ENCODE results near the gene AZU1.

AZU1 gene

GRCh38 chr19:855566-856120 is 28.0 kb downstream of the AZU1 start:
- DNase-seq (ENCODE audit: low spot score), result no peak

DNA sequence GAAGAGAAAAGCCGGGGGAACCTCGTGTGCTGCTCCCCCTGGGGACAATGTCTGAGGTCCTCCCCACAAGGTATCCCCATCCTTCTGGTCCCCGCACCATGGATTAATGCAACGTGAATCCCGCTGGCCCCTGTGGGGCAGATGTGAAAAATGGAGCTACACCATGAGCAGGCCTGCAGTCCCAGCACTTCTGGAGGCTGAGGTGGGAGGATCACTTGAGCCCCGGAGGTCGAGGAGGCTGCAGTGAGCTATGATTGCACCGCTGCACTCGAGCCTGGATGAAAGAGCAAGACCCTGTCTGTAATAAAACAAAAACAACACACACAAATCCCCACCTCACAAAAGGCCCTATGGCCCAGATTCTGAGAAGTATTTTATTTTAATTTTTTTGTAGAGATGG is 30.6 kb downstream of the AZU1 start:
- no peak for DNase-seq (ENCODE audit: low spot score)

DNA sequence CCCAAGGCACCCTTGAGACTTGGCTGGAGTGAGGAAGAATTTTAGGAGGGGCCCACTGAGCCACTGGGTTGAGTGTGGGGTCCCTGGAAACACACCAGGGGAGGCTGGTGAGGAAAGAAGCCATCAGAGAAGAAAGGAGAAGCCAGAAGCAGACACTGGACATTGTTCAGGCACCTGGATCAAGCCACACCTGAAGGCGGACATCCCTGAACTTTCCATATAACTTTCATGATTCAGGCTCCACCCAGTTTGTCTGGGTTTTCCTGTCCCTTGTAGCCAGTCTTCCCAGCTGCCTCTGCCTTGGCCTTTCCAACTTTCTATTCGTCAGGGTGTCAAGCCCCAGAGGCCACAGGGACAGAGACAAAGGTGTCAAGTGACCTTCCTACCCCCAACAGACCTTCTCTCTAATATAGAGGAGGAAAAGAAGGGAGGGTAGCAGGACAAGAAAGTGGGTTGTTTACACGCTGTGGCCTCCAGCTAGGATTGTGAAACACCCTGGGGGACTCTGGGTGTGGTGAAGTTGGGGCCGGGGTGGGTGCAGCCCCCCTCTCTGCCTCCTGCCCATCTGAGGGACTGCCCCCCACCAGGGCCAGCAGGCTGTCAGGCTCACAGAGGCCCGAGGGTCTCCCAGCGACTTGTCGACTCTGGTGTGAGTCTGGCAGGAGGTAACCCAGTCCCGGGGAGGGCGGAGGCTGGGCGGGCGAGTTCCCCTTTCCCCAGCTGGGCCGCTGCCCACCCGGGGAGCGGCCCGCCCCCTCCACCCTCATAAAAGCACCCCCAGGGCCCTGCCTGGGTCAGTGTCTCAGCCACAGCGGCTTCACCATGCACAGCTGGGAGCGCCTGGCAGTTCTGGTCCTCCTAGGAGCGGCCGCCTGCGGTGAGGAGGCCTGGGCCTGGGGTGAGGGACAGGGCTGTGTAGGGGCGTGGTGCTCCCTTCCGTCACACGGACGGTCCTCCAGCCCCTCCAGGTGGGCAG is 31.5 kb downstream of the AZU1 start, which contains the start of gene CFD:
Gene CFD (plus strand): TSS at position 797 of the 976 bp plus-strand sequence. CDS start 26 bp downstream, at position 823.
- DNase-seq (ENCODE audit: low spot score), result no peak

DNA sequence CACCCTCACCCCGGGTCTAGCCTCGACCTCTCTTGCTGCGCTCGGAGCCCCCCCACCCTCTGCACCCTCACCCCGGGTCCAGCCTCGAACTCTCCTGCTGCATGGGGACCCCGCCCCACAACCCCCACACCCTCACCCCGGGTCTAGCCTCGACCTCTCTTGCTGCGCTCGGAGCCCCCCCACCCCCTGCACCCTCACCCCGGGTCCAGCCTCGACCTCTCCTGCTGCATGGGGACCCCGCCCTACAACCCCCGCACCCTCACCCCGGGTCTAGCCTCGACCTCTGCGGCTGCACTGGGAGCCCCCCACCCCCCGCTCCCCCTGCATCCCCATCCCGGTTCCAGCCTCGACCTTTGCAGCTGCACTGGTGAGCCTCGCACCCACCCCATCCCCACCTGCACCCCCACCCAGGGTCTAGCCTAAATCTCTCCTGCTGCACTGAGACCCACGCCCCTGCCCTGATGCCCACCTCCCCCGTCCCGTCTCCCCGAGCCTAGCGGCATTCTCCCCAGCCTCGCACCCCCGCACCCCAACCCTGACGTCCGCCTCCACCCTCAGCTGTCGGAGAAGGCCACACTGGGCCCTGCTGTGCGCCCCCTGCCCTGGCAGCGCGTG is 33.6 kb downstream of the AZU1 start:
- DNase-seq (ENCODE audit: low spot score), result no peak

- DNase-seq (ENCODE audit: low spot score), result peak; percentile 93
These were observed 34.3 kb downstream of the AZU1 start for GRCh38 chr19:861756-862580.

GRCh38 chr19:862581-863314 is 35.1 kb downstream of the AZU1 start:
- peak; percentile 88 for DNase-seq (ENCODE audit: low spot score)

GRCh38 chr19:863315-863620 is 35.6 kb downstream of the AZU1 start:
- no peak for DNase-seq (ENCODE audit: low spot score)

GRCh38 chr19:866769-867300 is 39.2 kb downstream of the AZU1 start:
- no peak for DNase-seq (ENCODE audit: low spot score)

GRCh38 chr19:867301-867793 is 39.7 kb downstream of the AZU1 start:
- no peak for DNase-seq (ENCODE audit: low spot score)

GRCh38 chr19:867855-868457 is 40.3 kb downstream of the AZU1 start:
- no peak for DNase-seq (ENCODE audit: low spot score)

GRCh38 chr19:868458-869244 is 41.0 kb downstream of the AZU1 start:
- no peak for DNase-seq (ENCODE audit: low spot score)

DNA sequence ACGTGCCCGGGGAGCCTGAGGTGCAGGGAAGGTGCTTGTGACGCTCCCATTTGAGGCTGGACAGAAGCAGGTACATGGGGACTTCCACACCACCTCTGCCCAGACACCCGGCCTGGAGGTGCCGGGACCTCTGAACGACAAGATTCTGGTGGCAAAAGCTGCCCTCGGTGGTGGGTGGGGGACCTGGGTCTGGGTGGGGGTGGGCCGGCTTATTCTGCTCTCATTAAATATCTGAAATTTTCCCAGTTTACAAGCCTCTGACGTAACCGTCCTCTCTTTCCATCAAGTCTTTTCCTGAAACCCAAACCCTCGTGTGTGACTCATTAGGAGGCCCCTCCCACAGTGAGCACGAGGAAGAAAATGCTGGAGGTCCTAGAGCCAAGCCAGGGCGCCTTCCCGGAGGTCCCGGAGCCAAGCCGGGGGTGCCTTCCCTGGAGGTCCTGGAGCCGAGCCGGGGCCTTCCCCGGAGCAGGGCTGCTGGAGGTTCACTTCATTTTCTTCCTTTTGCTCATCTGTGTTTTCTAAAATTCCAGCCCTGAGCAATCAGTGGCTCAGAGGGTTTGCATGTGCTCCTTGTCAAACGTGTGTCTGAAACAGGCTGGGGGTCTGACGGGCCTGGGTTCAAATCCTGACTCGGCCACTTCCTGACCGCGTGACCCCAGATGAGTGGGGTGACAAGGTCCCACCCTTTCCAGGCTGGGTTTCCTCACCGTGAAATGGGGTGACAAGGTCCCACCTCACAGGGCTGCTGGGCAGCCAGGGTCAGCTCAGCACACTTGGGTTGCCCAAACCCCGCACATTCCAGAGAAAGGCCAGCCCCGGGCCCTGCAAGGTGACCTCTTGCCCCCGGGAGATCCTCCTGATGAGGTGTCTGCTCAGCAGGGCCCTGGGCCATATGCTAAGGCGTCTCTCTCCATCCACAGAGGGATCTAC is 41.9 kb downstream of the AZU1 start:
- no peak for DNase-seq (ENCODE audit: low spot score)

- DNase-seq (ENCODE audit: low spot score), result no peak
These were observed 42.7 kb downstream of the AZU1 start for GRCh38 chr19:870314-870713.

GRCh38 chr19:870963-871401 is 43.3 kb downstream of the AZU1 start:
- DNase-seq (ENCODE audit: low spot score), result no peak

DNA sequence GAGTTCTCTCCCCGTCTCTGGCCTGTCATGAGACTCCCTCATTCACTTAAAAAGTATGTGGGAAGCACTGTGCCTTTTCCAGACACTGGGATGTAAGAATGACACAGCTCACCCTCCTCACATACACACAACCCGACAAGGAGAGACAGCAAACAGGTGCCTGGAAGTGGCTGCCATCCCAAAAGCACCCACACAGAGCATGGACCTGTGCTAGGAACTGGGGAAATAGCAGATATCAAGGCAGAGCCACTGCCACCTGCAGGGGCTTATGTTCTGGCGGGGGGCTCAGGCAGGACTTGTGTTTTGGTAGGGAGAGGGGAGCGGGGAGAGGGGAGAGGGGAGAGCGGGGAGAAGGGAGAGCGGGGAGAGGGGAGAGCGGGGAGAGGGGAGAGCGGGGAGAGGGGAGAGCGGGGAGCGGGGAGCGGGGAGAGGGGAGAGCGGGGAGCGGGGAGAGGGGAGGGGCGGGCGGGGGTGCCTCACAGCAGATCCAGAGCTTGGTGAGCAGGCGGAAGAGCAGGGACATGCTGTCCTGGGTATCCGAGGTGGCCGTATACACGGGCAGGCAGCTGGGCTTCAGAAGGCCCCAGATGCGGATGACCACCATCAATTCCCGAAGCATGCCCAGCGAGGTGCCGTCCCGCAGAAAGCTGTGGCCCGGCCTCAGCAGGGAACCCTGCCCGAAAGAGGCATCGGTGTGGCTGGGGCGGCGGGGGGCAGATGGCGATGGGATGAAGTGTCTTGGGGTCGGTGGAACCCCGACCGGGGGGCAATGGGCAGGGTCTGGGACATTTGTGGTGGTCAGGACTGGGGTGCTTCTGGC is 44.0 kb downstream of the AZU1 start:
- DNase-seq (ENCODE audit: low spot score), result no peak

DNA sequence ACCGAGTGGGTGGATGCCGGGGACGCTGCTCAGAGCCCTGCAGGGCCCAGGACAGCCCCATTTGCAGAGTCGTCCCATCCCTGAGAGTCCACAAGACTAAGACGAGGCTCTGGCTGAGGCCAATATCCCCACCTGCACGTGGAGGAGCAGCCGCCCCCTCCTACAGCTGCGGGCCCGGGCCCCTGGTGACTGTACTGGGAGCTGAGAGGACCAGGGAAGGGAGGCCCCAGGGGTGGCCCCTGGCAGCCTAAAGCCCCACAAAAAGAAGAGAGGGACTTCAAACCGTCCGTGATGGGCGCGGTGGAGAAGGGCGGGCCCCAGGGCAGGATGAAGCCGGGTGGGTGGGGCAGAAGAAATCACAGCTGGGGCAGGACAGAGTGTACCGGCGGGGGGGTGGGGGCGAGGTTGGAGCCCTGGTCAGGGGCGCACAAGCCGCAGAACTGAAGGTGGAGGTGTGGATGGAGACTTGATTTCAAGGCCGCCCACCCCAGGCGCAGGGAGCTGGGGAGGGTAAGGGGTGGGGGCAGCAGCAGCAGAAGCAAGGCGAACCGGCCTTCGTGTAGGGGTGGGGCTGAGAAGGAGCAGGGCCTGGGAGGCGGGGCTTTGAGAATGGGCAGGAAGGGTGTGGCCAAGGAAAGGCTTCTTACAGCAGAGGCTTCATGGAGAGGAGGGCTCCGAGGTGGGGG is 44.8 kb downstream of the AZU1 start:
- DNase-seq (ENCODE audit: low spot score), result peak; percentile 75

GRCh38 chr19:873084-873483 is 45.4 kb downstream of the AZU1 start:
- no peak for DNase-seq (ENCODE audit: low spot score)
